SK-N-SH (cell line): ENCODE data around the gene ZGRF1. TPM values are rescaled to one million over a fixed set of nuclear protein-coding genes. Genes with fewer than 3 reads are reported as not detected.

Source experiments
- CTCF ChIA-PET: fragments of 300-600, 350-600 bp; formaldehyde crosslinking; extraction: SDS; loops from one replicate; lab custom pipeline; 2021; lab: Yijun Ruan, JAX
- POLR2A ChIA-PET: fragments of 350-600 bp; sonication (Branson Sonifier 250); formaldehyde crosslinking; extraction: SDS; loops from one replicate; lab custom pipeline; 2020; ENCODE audit warnings: antibody characterized with exemption, inconsistent platforms; lab: Yijun Ruan, JAX
- DNase-seq: peaks from one replicate; pipeline ENCODE4 v3.0.0; 2012
- H2AFZ ChIP-seq: fragments of 200-600 bp; sonication (generic); 2 replicates; pipeline ENCODE4 v1.8.1; 2016; ENCODE audit warnings: antibody characterized with exemption, mild to moderate bottlenecking, low read depth
- H3F3A ChIP-seq: fragments of 200-600 bp; sonication (generic); replicated peaks from 2 replicates; pipeline ENCODE3; 2016; ENCODE audit warnings: antibody characterized with exemption, mild to moderate bottlenecking; ENCODE audit not compliant: insufficient read depth
- H3K27ac ChIP-seq, 2 experiments: fragments of 200-500 bp in 1 of 2; fragments of 200-600 bp in 1 of 2; sonication (Bioruptor generic) in 1 of 2; sonication (generic), shearing (Covaris generic) in 1 of 2; 2 replicates each; pipeline versions ENCODE4 v1.5.1 to v1.6.1; 2014 to 2016; ENCODE audit warnings: low read depth in 2 of 2, inconsistent platforms in 1 of 2, low read length in 1 of 2, mild to moderate bottlenecking in 1 of 2, mixed read lengths in 1 of 2
- H3K27me3 ChIP-seq: fragments of 200-600 bp; sonication (generic), shearing (Covaris generic); 2 replicates; pipeline ENCODE4 v1.6.1; 2016; ENCODE audit warnings: mixed run types; ENCODE audit not compliant: insufficient read depth
- H3K36me3 ChIP-seq, 2 experiments: fragments of 200-500 bp in 1 of 2; fragments of 200-600 bp in 1 of 2; sonication (Bioruptor generic) in 1 of 2; sonication (generic) in 1 of 2; replicated peaks in 1 of 2; 2 replicates each; pipeline versions ENCODE3 to v1.5.1; 2014 to 2016; ENCODE audit warnings: low read length in 1 of 2, mild to moderate bottlenecking in 1 of 2; ENCODE audit not compliant: insufficient read depth in 2 of 2, control insufficient read depth in 1 of 2
- H3K4me1 ChIP-seq, 2 experiments: fragments of 200-500 bp in 1 of 2; fragments of 200-600 bp in 1 of 2; sonication (Bioruptor generic) in 1 of 2; sonication (generic), shearing (Covaris generic) in 1 of 2; 2 replicates each; pipeline versions ENCODE4 v1.5.1 to v1.6.1; 2014 to 2016; ENCODE audit warnings: low read depth in 1 of 2, low read length in 1 of 2, mixed run types in 1 of 2; ENCODE audit not compliant: insufficient read depth in 2 of 2, control insufficient read depth in 1 of 2
- H3K4me2 ChIP-seq: fragments of 200-600 bp; sonication (generic), shearing (Covaris generic); 2 replicates; pipeline ENCODE4 v1.6.1; 2017; ENCODE audit warnings: mixed run types
- H3K4me3 ChIP-seq, 2 experiments: fragments of 200-500 bp in 1 of 2; fragments of 200-600 bp in 1 of 2; sonication (Bioruptor generic) in 1 of 2; sonication (generic), shearing (Covaris generic) in 1 of 2; 2 replicates each; pipeline versions ENCODE4 v1.5.1 to v1.8.1; 2014 to 2016; ENCODE audit warnings: low read depth in 2 of 2, inconsistent platforms in 1 of 2, low read length in 1 of 2, mild to moderate bottlenecking in 1 of 2, mixed read lengths in 1 of 2, moderate library complexity in 1 of 2
- H3K79me2 ChIP-seq: fragments of 200-600 bp; sonication (generic); 2 replicates; pipeline ENCODE4 v1.8.1; 2017; ENCODE audit warnings: mild to moderate bottlenecking; ENCODE audit not compliant: insufficient read depth
- H3K9ac ChIP-seq: fragments of 200-600 bp; sonication (generic); 2 replicates; pipeline ENCODE4 v1.6.1; 2017; ENCODE audit warnings: mixed run types
- H3K9me2 ChIP-seq: fragments of 200-600 bp; sonication (generic); 2 replicates; pipeline ENCODE4 v1.6.1; 2017; ENCODE audit warnings: mixed run types
- H3K9me3 ChIP-seq: fragments of 200-600 bp; sonication (generic); 2 replicates; pipeline ENCODE4 v1.6.1; 2017; ENCODE audit warnings: mixed run types, mild to moderate bottlenecking, moderate library complexity
- H4K20me1 ChIP-seq: fragments of 200-600 bp; sonication (generic); 2 replicates; pipeline ENCODE4 v1.6.1; 2017; ENCODE audit warnings: mild to moderate bottlenecking, mixed run types; ENCODE audit not compliant: insufficient read depth
- EZH2phosphoT487 ChIP-seq: fragments of 200-600 bp; sonication (generic); IDR thresholded peaks from 2 replicates; pipeline ENCODE4 v1.6.1; 2017; ENCODE audit warnings: low read depth, mixed run types, mild to moderate bottlenecking, antibody characterized with exemption, moderate library complexity, borderline replicate concordance
- FOSL2 ChIP-seq: IDR thresholded peaks from 2 replicates; pipeline ENCODE4 v1.4.0; 2012; ENCODE audit warnings: low read depth, mild to moderate bottlenecking, moderate library complexity, borderline replicate concordance
- FOXJ3 ChIP-seq: sonication (generic); formaldehyde crosslinking; IDR thresholded peaks from 2 replicates; pipeline ENCODE4 v1.5.1; 2020; ENCODE audit warnings: mild to moderate bottlenecking, missing genetic modification reagents
- FOXM1 ChIP-seq: IDR thresholded peaks from 2 replicates; pipeline ENCODE4 v1.4.0; 2012; ENCODE audit warnings: low read depth, mild to moderate bottlenecking
- GATA2 ChIP-seq: sonication (generic); formaldehyde crosslinking; IDR thresholded peaks from 2 replicates; pipeline ENCODE4 v1.5.0; 2020; ENCODE audit warnings: mild to moderate bottlenecking, missing genetic modification reagents
- MAX ChIP-seq: IDR thresholded peaks from 2 replicates; pipeline ENCODE4 v1.4.0; 2012; ENCODE audit warnings: low read depth
- MEF2A ChIP-seq: IDR thresholded peaks from 2 replicates; pipeline ENCODE4 v1.4.0; 2012; ENCODE audit warnings: low read depth, borderline replicate concordance
- NFIC ChIP-seq: IDR thresholded peaks from 2 replicates; pipeline ENCODE4 v1.4.0; 2012; ENCODE audit warnings: borderline replicate concordance
- NRF1 ChIP-seq: IDR thresholded peaks from 2 replicates; pipeline ENCODE4 v1.6.1; 2012; ENCODE audit warnings: low read depth, mild to moderate bottlenecking, low read length
- POLR2AphosphoS5 ChIP-seq: IDR thresholded peaks from 2 replicates; pipeline ENCODE4 v1.6.1; 2012; ENCODE audit warnings: low read depth, low read length
- SIN3A ChIP-seq: IDR thresholded peaks from 2 replicates; pipeline ENCODE4 v1.6.1; 2012; ENCODE audit warnings: low read depth, mild to moderate bottlenecking, low read length, moderate library complexity, borderline replicate concordance
- SMC3 ChIP-seq: IDR thresholded peaks from 2 replicates; pipeline ENCODE4 v1.6.1; 2012; ENCODE audit warnings: low read depth, low read length, improper control_type of control experiment
- TEAD4 ChIP-seq: IDR thresholded peaks from 2 replicates; pipeline ENCODE4 v1.4.0; 2012; ENCODE audit warnings: mild to moderate bottlenecking, borderline replicate concordance; ENCODE audit not compliant: insufficient read depth
- USF1 ChIP-seq: IDR thresholded peaks from 2 replicates; pipeline ENCODE4 v1.4.0; 2012; ENCODE audit warnings: low read depth, borderline replicate concordance
- USF2 ChIP-seq: fragments of 150-350 bp; IDR thresholded peaks from 2 replicates; pipeline ENCODE4 v1.6.1; 2017; ENCODE audit warnings: antibody characterized with exemption, low read length, low read depth, borderline replicate concordance
- YY1 ChIP-seq: IDR thresholded peaks from 2 replicates; pipeline ENCODE4 v1.4.0; 2012; ENCODE audit warnings: low read depth, mild to moderate bottlenecking
- ZBTB33 ChIP-seq: IDR thresholded peaks from 2 replicates; pipeline ENCODE4 v1.4.0; 2012; ENCODE audit warnings: low read depth, borderline replicate concordance
- WGBS: methylation state at CpG from one replicate; pipeline ENCODE4 v1.1.6; 2017; ENCODE audit warnings: low lambda C conversion rate; 5-methylcytosine and 5-hydroxymethylcytosine counted together
- polyA plus RNA-seq, 3 experiments: library from polyadenylated mRNA; depleted of rRNA; stranded (reverse); fragments of >200 nt; gene quantifications; 2 replicates each; pipeline ENCODE4 v1.2.3, GENCODE V29; 2012
- TF ChIP-seq, protein P1 (sequence below): fragments of 200-600 bp; sonication (generic); IDR thresholded peaks from 2 replicates; pipeline ENCODE4 v1.6.1; 2017; ENCODE audit warnings: antibody characterized with exemption, mild to moderate bottlenecking, moderate library complexity

ZGRF1 gene
- polyA plus RNA-seq, 1 of the 3 experiments (the other 2 are of a cell fraction): 2.4 TPM

GRCh38 chr4:112677519-112678091 lies 40.9 kb upstream of the ZGRF1 start:
- CTCF ChIA-PET: no interaction called here
- H2AFZ ChIP-seq: no peak overlapping the region
- POLR2A ChIA-PET: no interaction called here
- TF ChIP-seq TEAD4 (no peak), FOXJ3 (CRISPR knock-in tag) (no peak), SIN3A (no peak), EZH2phosphoT487 (no peak)
- no peaks in the 10 kb centered on the region for H3K79me2 ChIP-seq
- WGBS: 53% methylated on average over 2 of the region's 2 CpGs
- H4K20me1 ChIP-seq: no peaks in the 10 kb centered on the region
- no peaks in the 10 kb centered on the region for H3K36me3 ChIP-seq
- no peaks in the 10 kb centered on the region for H3F3A ChIP-seq
- no peaks in the 10 kb centered on the region for H3K27me3 ChIP-seq
- no peaks in the 10 kb centered on the region for H3K4me1 ChIP-seq
- H3K4me3 ChIP-seq: no peak overlapping the region
- H3K9ac ChIP-seq: no peak overlapping the region
- H3K9me2 ChIP-seq: no peaks in the 10 kb centered on the region
- no peak overlapping the region for H3K4me2 ChIP-seq
- H3K9me3 ChIP-seq: no peaks in the 10 kb centered on the region
- no peak for DNase-seq
- no peak overlapping the region for H3K27ac ChIP-seq

GRCh38 chr4:112674376-112674775 lies 37.7 kb upstream of the ZGRF1 start:
- no peaks in the 10 kb centered on the region for H3K9me3 ChIP-seq
- H3K27me3 ChIP-seq: no peaks in the 10 kb centered on the region
- H3K4me1 ChIP-seq: no peaks in the 10 kb centered on the region
- no peak overlapping the region for H3K4me3 ChIP-seq
- H3K79me2 ChIP-seq: no peaks in the 10 kb centered on the region
- no peaks in the 10 kb centered on the region for H3K9me2 ChIP-seq
- no peak overlapping the region for H3K4me2 ChIP-seq
- H3K36me3 ChIP-seq: no peaks in the 10 kb centered on the region
- WGBS: 50% methylated on average over 1 of the region's 1 CpG
- H3F3A ChIP-seq: no peaks in the 10 kb centered on the region
- H4K20me1 ChIP-seq: no peaks in the 10 kb centered on the region
- DNase-seq: no peak
- H3K27ac ChIP-seq: no peak overlapping the region
- H3K9ac ChIP-seq: no peak overlapping the region
- CTCF ChIA-PET: interaction anchor here (1.5 kb wide), 1 partner anchor 37 kb away, joined by 3 read pairs; the partner anchor contains the start of genes LARP7 and ZGRF1
- POLR2A ChIA-PET: no interaction called here
- no peak overlapping the region for H2AFZ ChIP-seq
- TF ChIP-seq FOSL2 (no peak), NRF1 (no peak), USF1 (no peak), GATA2 (CRISPR knock-in tag) (no peak), YY1 (no peak), SIN3A (no peak), SMC3 (no peak), USF2 (no peak), FOXM1 (no peak), FOXJ3 (CRISPR knock-in tag) (no peak), MEF2A (no peak), NFIC (no peak), ZBTB33 (no peak), POLR2AphosphoS5 (no peak), MAX (no peak)
- TF ChIP-seq, protein P1, sequence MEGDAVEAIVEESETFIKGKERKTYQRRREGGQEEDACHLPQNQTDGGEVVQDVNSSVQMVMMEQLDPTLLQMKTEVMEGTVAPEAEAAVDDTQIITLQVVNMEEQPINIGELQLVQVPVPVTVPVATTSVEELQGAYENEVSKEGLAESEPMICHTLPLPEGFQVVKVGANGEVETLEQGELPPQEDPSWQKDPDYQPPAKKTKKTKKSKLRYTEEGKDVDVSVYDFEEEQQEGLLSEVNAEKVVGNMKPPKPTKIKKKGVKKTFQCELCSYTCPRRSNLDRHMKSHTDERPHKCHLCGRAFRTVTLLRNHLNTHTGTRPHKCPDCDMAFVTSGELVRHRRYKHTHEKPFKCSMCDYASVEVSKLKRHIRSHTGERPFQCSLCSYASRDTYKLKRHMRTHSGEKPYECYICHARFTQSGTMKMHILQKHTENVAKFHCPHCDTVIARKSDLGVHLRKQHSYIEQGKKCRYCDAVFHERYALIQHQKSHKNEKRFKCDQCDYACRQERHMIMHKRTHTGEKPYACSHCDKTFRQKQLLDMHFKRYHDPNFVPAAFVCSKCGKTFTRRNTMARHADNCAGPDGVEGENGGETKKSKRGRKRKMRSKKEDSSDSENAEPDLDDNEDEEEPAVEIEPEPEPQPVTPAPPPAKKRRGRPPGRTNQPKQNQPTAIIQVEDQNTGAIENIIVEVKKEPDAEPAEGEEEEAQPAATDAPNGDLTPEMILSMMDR: no peak
